GM18505 (cell line): ENCODE results near the gene CPNE7.

Source experiments
- ATAC-seq: cut with Tn5 transposase; IDR thresholded peaks from one replicate; pipeline ENCODE4 v1.9.1; 2021; ENCODE audit not compliant: unreplicated experiment
- POLR2A ChIP-seq: IDR thresholded peaks from 4 replicates; pipeline ENCODE4 v1.6.1; 2011; ENCODE audit warnings: borderline replicate concordance; ENCODE audit not compliant: insufficient read depth, insufficient read length; ENCODE audit errors: extremely low read depth

The CPNE7 gene

GRCh38 chr16:89575247-89576152 is at the start of gene CPNE7:
Gene CPNE7, plus strand, starts transcription at chr16:89575758. Its CDS starts 140 bp downstream, at chr16:89575898.
- ATAC-seq = no peak
- TF ChIP-seq POLR2A = peak; percentile 26

- no peak for ATAC-seq
- no peak for TF ChIP-seq POLR2A
Measured at GRCh38 chr16:89529097-89529496, 46.5 kb upstream of the CPNE7 start.

- no peak for ATAC-seq
- no peak for TF ChIP-seq POLR2A
Measured at GRCh38 chr16:89530401-89531381, 44.9 kb upstream of the CPNE7 start.

- ATAC-seq = no peak
- no peak for TF ChIP-seq POLR2A
Measured at GRCh38 chr16:89531821-89532526, 43.6 kb upstream of the CPNE7 start.

- no peak for ATAC-seq
- no peak for TF ChIP-seq POLR2A
Measured at GRCh38 chr16:89534252-89534756, 41.3 kb upstream of the CPNE7 start.

GRCh38 chr16:89536371-89536770 is 39.2 kb upstream of the CPNE7 start:
- TF ChIP-seq POLR2A = no peak
- ATAC-seq = no peak

GRCh38 chr16:89536886-89537548 is 38.5 kb upstream of the CPNE7 start:
- TF ChIP-seq POLR2A = no peak
- ATAC-seq = no peak

- no peak for ATAC-seq
- TF ChIP-seq POLR2A = no peak
Measured at GRCh38 chr16:89537549-89537925, 38.0 kb upstream of the CPNE7 start.

GRCh38 chr16:89538286-89538685 is 37.3 kb upstream of the CPNE7 start:
- no peak for ATAC-seq
- TF ChIP-seq POLR2A = no peak

GRCh38 chr16:89540557-89540956 is 35.0 kb upstream of the CPNE7 start:
- ATAC-seq = no peak
- no peak for TF ChIP-seq POLR2A

- ATAC-seq = no peak
- no peak for TF ChIP-seq POLR2A
Measured at GRCh38 chr16:89541792-89542191, 33.8 kb upstream of the CPNE7 start.

- no peak for ATAC-seq
- TF ChIP-seq POLR2A = no peak
Measured at GRCh38 chr16:89544113-89544512, 31.4 kb upstream of the CPNE7 start.
